Measurements from ENCODE around the gene TNNI3.
"Not testable (repeated sequence)": the region's sequence is repeated elsewhere in the genome, so short reads cannot be mapped to it uniquely, and the experiment has no call there.

Gene TNNI3

GRCh38 chr19:55117663-55118391 is 39.7 kb downstream of the TNNI3 start:
- Mint-ChIP-seq H3K4me1 (ENCODE audit: low read depth) (peaks cover 56% of the 10 kb centered on the region), H3K27me3 (peaks cover 12% of the 10 kb centered on the region), H3K36me3 (ENCODE audit: low read depth) (peaks cover 47% of the 10 kb centered on the region), H3K4me3 (peak overlapping the region; percentile 87), H3K27ac (peak overlapping the region; percentile 92), H3K9me3 (no peaks in the 10 kb centered on the region)
- intact Hi-C loops (cut with micrococcal nuclease), result loop anchor here (1.0 to 2.0 kb wide), 2 partner anchors 19 to 42 kb away; no protein-coding TSS in a partner anchor

GRCh38 chr19:55116859-55117662 is 40.5 kb downstream of the TNNI3 start, which contains the start of gene PPP1R12C:
Gene PPP1R12C, minus strand, starts transcription at chr19:55117637. Its CDS starts 94 bp downstream, at chr19:55117543.
- Mint-ChIP-seq H3K9me3 (no peaks in the 10 kb centered on the region), H3K4me1 (ENCODE audit: low read depth) (peaks cover 59% of the 10 kb centered on the region), H3K27me3 (peaks cover 12% of the 10 kb centered on the region), H3K27ac (peak within 1 kb of the TSS; percentile 92), H3K36me3 (ENCODE audit: low read depth) (peaks cover 54% of the 10 kb centered on the region), H3K4me3 (peak within 1 kb of the TSS; percentile 98)
- intact Hi-C loops (cut with micrococcal nuclease), result loop anchor here (1.0 to 2.0 kb wide), 2 partner anchors 18 to 43 kb away; no protein-coding TSS in a partner anchor

- intact Hi-C loops (cut with micrococcal nuclease), result loop anchor here (2.0 kb wide), 1 partner anchor 18 kb away; no protein-coding TSS in a partner anchor
- H3K27ac Mint-ChIP-seq, result peak overlapping the region; percentile 92
- peak overlapping the region; percentile 98 for H3K4me3 Mint-ChIP-seq
- H3K9me3 Mint-ChIP-seq, result no peaks in the 10 kb centered on the region
- H3K4me1 Mint-ChIP-seq (ENCODE audit: low read depth), result peaks cover 64% of the 10 kb centered on the region
- H3K36me3 Mint-ChIP-seq (ENCODE audit: low read depth), result peaks cover 61% of the 10 kb centered on the region
- peaks cover 9% of the 10 kb centered on the region for H3K27me3 Mint-ChIP-seq
These were observed 41.2 kb downstream of the TNNI3 start for GRCh38 chr19:55116232-55116858.

GRCh38 chr19:55115446-55116065 is 42.0 kb downstream of the TNNI3 start:
- Mint-ChIP-seq H3K4me3 (peak overlapping the region; percentile 98), H3K27ac (peak overlapping the region; percentile 92), H3K27me3 (peaks cover 8% of the 10 kb centered on the region), H3K9me3 (no peaks in the 10 kb centered on the region), H3K36me3 (ENCODE audit: low read depth) (peaks cover 69% of the 10 kb centered on the region), H3K4me1 (ENCODE audit: low read depth) (peaks cover 72% of the 10 kb centered on the region)
- intact Hi-C loops (cut with micrococcal nuclease), result loop anchor here (2.0 kb wide), 1 partner anchor 17 kb away; no protein-coding TSS in a partner anchor

- H3K4me3 Mint-ChIP-seq, result no peak overlapping the region
These were observed 42.9 kb downstream of the TNNI3 start for GRCh38 chr19:55114566-55115145.

GRCh38 chr19:55113570-55114039 is 43.9 kb downstream of the TNNI3 start:
- Mint-ChIP-seq H3K9me3 (no peaks in the 10 kb centered on the region), H3K27ac (no peak overlapping the region), H3K36me3 (ENCODE audit: low read depth) (peaks cover 89% of the 10 kb centered on the region), H3K4me1 (ENCODE audit: low read depth) (peaks cover 68% of the 10 kb centered on the region), H3K4me3 (peak overlapping the region; percentile 28), H3K27me3 (no peaks in the 10 kb centered on the region)
- intact Hi-C loops (cut with micrococcal nuclease), result no loop called here

More at GRCh38 chr19:55114566-55115145, 42.9 kb downstream of the TNNI3 start:
- no peaks in the 10 kb centered on the region for H3K9me3 Mint-ChIP-seq
- no peak overlapping the region for H3K27ac Mint-ChIP-seq
- peaks cover 78% of the 10 kb centered on the region for H3K36me3 Mint-ChIP-seq (ENCODE audit: low read depth)
- intact Hi-C loops (cut with micrococcal nuclease), result no loop called here
- H3K4me1 Mint-ChIP-seq (ENCODE audit: low read depth), result peaks cover 73% of the 10 kb centered on the region
- peaks cover 4% of the 10 kb centered on the region for H3K27me3 Mint-ChIP-seq

GRCh38 chr19:55112777-55113569 is 44.6 kb downstream of the TNNI3 start:
- Mint-ChIP-seq H3K36me3 (ENCODE audit: low read depth) (peaks cover 94% of the 10 kb centered on the region), H3K27ac (no peak overlapping the region), H3K4me1 (ENCODE audit: low read depth) (peaks cover 61% of the 10 kb centered on the region), H3K4me3 (no peak overlapping the region), H3K27me3 (no peaks in the 10 kb centered on the region), H3K9me3 (no peaks in the 10 kb centered on the region)
- intact Hi-C loops (cut with micrococcal nuclease), result no loop called here

- no peak overlapping the region for H3K27ac Mint-ChIP-seq
- H3K4me1 Mint-ChIP-seq (ENCODE audit: low read depth), result peaks cover 58% of the 10 kb centered on the region
- peaks cover 89% of the 10 kb centered on the region for H3K36me3 Mint-ChIP-seq (ENCODE audit: low read depth)
- intact Hi-C loops (cut with micrococcal nuclease), result no loop called here
- no peaks in the 10 kb centered on the region for H3K27me3 Mint-ChIP-seq
- H3K4me3 Mint-ChIP-seq, result no peak overlapping the region
- no peaks in the 10 kb centered on the region for H3K9me3 Mint-ChIP-seq
These were observed 45.2 kb downstream of the TNNI3 start for GRCh38 chr19:55112246-55112776.

- Mint-ChIP-seq H3K4me3 (no peak overlapping the region), H3K27me3 (no peaks in the 10 kb centered on the region), H3K9me3 (no peaks in the 10 kb centered on the region), H3K36me3 (ENCODE audit: low read depth) (peaks cover 91% of the 10 kb centered on the region), H3K4me1 (ENCODE audit: low read depth) (peaks cover 58% of the 10 kb centered on the region), H3K27ac (no peak overlapping the region)
- intact Hi-C loops (cut with micrococcal nuclease), result no loop called here
These were observed 46.2 kb downstream of the TNNI3 start for GRCh38 chr19:55111238-55111831.

- no peaks in the 10 kb centered on the region for H3K9me3 Mint-ChIP-seq
- no peak overlapping the region for H3K27ac Mint-ChIP-seq
- peaks cover 87% of the 10 kb centered on the region for H3K36me3 Mint-ChIP-seq (ENCODE audit: low read depth)
- no peak overlapping the region for H3K4me3 Mint-ChIP-seq
- H3K27me3 Mint-ChIP-seq, result no peaks in the 10 kb centered on the region
- H3K4me1 Mint-ChIP-seq (ENCODE audit: low read depth), result peaks cover 52% of the 10 kb centered on the region
- intact Hi-C loops (cut with micrococcal nuclease), result no loop called here
These were observed 47.8 kb downstream of the TNNI3 start for GRCh38 chr19:55109527-55110291.

GRCh38 chr19:55107252-55107651 is 50.3 kb downstream of the TNNI3 start:
- H3K36me3 Mint-ChIP-seq (ENCODE audit: low read depth), result peaks cover 78% of the 10 kb centered on the region
- H3K27ac Mint-ChIP-seq; H3K9me3 Mint-ChIP-seq; intact Hi-C loops (cut with micrococcal nuclease); H3K4me3 Mint-ChIP-seq; H3K27me3 Mint-ChIP-seq: not testable (repeated sequence)
- peaks cover 32% of the 10 kb centered on the region for H3K4me1 Mint-ChIP-seq (ENCODE audit: low read depth)

All from dendritic cell treated with granulocyte-macrophage colony-stimulating factor and Interleukin-4, amounts not matched to agents 40 ng/mL and 50 ng/mL, for 4 days (primary cell).